Measurements from ENCODE around the gene CBR4. TPM values are rescaled to one million over a fixed set of nuclear protein-coding genes. Genes with fewer than 3 reads are reported as not detected.
"Not testable (repeated sequence)": the region's sequence is repeated elsewhere in the genome, so short reads cannot be mapped to it uniquely, and the experiment has no call there.

Gene CBR4
- total RNA-seq, 1 experiment from 2014 or later = 33.6 TPM

DNA sequence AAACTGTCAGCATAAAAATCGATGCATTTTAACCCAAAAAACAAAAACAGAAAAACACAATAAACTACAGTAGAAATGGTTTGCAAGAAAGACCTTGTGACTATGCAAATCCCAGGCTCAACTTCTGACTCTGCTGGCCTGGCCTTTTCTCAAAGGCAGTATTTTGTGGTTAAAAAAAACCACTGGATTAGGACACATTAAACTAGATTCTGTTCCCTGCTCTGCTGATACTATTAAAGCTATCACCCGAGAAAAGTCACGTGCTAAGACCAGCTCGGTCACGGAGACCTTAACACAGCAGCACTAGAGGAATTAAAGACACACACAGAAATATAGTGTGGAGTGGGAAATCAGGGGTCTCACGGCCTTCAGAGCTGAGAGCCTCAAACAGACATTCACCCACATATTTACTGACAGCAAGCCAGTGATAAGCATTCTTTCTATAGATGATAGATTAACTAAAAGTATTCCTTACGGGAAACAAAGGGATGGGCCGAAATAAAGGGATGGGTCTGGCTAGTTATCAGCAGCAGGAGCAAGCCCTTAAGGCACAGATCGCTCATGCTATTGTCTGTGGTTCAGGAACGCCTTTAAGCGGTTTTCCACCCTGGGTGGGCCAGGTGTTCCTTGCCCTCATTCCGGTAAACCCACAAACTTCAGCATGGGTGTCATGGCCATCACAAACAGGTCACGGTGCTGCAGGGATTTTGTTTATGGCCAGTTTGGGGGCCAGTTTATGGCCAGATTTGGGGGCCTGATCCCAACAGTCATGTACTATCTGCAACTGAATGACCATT is 16.1 kb downstream of the CBR4 start:
- Histone ChIP-seq H2BK20ac (ENCODE audit: low read depth, low read length, poor library complexity, severe bottlenecking) (no peak overlapping the region), H2AK5ac (ENCODE audit: insufficient read length, low read length) (no peak overlapping the region), H3K9me3 (ENCODE audit: control insufficient read depth, low read depth, low read length) (no peaks in the 10 kb centered on the region), H3K4me2 (ENCODE audit: insufficient read depth, insufficient read length, low read length) (no peak overlapping the region), H3K79me2 (ENCODE audit: insufficient read depth, low read length) (0 out of 2 replicates have a peak, but pooled peaks cover 2% of the 10 kb centered on the region), H2BK15ac (ENCODE audit: low read depth, low read length) (no peak overlapping the region), H3K14ac (ENCODE audit: insufficient read depth, low read length) (no peak overlapping the region), H3K27me3 (ENCODE audit: insufficient read depth, low read length) (no peaks in the 10 kb centered on the region), H3K23ac (ENCODE audit: insufficient read length, low read depth, low read length) (no peak overlapping the region), H3K56ac (ENCODE audit: insufficient read length, low read depth, low read length) (no peak overlapping the region), H3K4me1 (ENCODE audit: insufficient read depth, low read length) (no peaks in the 10 kb centered on the region), H3K23me2 (ENCODE audit: insufficient read length, low read depth, low read length, poor library complexity, severe bottlenecking) (no peaks in the 10 kb centered on the region), H3K4ac (ENCODE audit: low read depth, low read length) (no peak overlapping the region), H4K5ac (ENCODE audit: insufficient read length, low read depth, low read length) (no peak overlapping the region), H3T11ph (ENCODE audit: low read length) (no peak overlapping the region), H3K79me1 (ENCODE audit: insufficient read depth, low read depth, low read length, poor library complexity, severe bottlenecking) (no peaks in the 10 kb centered on the region), H3K18ac (ENCODE audit: insufficient read length, low read depth, low read length) (no peak overlapping the region), H2AFZ (ENCODE audit: low read length) (no peak overlapping the region), H4K91ac (ENCODE audit: insufficient read length, low read depth, low read length) (no peak overlapping the region), H4K20me1 (ENCODE audit: control insufficient read depth, insufficient read depth, insufficient read length) (no peaks in the 10 kb centered on the region), H2BK120ac (ENCODE audit: low read depth, low read length, poor library complexity, severe bottlenecking) (no peak overlapping the region), H2BK12ac (ENCODE audit: insufficient read length, low read depth, low read length) (no peak overlapping the region), H2BK5ac (ENCODE audit: insufficient read length, low read length) (no peak overlapping the region), H3K9ac (ENCODE audit: extremely low read depth, insufficient read length, low read length) (no peak overlapping the region), H4K8ac (replicated peaks; ENCODE audit: insufficient read length, low read depth, low read length) (no peak overlapping the region), H3K27ac (ENCODE audit: insufficient read length, low read depth, low read length) (no peak overlapping the region)
- H3K9me3 Mint-ChIP-seq = no peaks in the 10 kb centered on the region
- peaks cover 7 to 60% (median 44%) of the 10 kb centered on the region in 3 experiments; a peak in 6 of 7 replicates for H3K36me3 Mint-ChIP-seq (ENCODE audit: insufficient read depth in 1 of 3, low read depth in 3 of 3)
- WGBS (ENCODE audit: extremely low coverage, insufficient read length, low lambda C conversion rate) = no CpG with 5 or more reads among the region's 13 CpGs
- H3K27ac Mint-ChIP-seq = peak overlapping the region; percentile 49 to 77 (median 68); a peak in 6 of 7 replicates
- H3K4me3 Mint-ChIP-seq = no peak overlapping the region
- TF ChIP-seq, protein P1, sequence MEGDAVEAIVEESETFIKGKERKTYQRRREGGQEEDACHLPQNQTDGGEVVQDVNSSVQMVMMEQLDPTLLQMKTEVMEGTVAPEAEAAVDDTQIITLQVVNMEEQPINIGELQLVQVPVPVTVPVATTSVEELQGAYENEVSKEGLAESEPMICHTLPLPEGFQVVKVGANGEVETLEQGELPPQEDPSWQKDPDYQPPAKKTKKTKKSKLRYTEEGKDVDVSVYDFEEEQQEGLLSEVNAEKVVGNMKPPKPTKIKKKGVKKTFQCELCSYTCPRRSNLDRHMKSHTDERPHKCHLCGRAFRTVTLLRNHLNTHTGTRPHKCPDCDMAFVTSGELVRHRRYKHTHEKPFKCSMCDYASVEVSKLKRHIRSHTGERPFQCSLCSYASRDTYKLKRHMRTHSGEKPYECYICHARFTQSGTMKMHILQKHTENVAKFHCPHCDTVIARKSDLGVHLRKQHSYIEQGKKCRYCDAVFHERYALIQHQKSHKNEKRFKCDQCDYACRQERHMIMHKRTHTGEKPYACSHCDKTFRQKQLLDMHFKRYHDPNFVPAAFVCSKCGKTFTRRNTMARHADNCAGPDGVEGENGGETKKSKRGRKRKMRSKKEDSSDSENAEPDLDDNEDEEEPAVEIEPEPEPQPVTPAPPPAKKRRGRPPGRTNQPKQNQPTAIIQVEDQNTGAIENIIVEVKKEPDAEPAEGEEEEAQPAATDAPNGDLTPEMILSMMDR (conservative IDR thresholded peaks at IDR 0.05) = no peak
- DNase-seq = no peak
- H3K27me3 Mint-ChIP-seq (ENCODE audit: low read depth) = no peaks in the 10 kb centered on the region
- H3K4me1 Mint-ChIP-seq = 0 out of 4 replicates have a peak, but pooled peaks cover 0 to 3% of the 10 kb centered on the region in 2 experiments

DNA sequence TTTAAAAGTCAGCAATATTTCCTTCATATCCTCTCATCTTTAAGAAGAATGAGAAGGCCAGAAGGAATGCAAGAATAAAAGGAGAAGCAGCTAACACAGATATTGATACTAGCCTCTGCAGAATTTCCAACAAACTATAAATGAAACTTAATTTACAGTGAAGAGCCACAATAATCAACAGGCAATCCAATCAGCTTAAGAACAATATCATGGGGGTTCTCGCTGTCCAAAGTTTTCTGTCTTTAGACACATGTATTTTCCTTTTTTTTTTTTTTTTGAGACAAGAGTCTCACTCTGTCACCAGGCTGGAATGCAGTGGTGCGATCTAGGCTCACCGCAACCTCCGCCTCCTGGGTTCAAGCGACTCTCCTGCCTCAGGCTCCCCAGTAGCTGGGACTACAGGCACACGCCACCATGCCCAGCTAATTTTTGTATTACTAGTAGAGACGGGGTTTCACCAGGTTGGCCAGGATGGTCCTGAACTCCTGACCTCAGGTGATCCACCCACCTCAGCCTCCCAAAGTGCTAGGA is 17.0 kb downstream of the CBR4 start:
- not testable (repeated sequence) for H3K4ac ChIP-seq (ENCODE audit: low read depth, low read length); H2AFZ ChIP-seq (ENCODE audit: low read length); H3K4me3 Mint-ChIP-seq; H4K20me1 ChIP-seq (ENCODE audit: control insufficient read depth, insufficient read depth, insufficient read length); H2BK5ac ChIP-seq (ENCODE audit: insufficient read length, low read length); H3K79me2 ChIP-seq (ENCODE audit: insufficient read depth, low read length); H2BK12ac ChIP-seq (ENCODE audit: insufficient read length, low read depth, low read length); H4K8ac ChIP-seq (replicated peaks; ENCODE audit: insufficient read length, low read depth, low read length); H2BK120ac ChIP-seq (ENCODE audit: low read depth, low read length, poor library complexity, severe bottlenecking); H3K79me1 ChIP-seq (ENCODE audit: insufficient read depth, low read depth, low read length, poor library complexity, severe bottlenecking); H2AK5ac ChIP-seq (ENCODE audit: insufficient read length, low read length); H2BK15ac ChIP-seq (ENCODE audit: low read depth, low read length); H3K27me3 ChIP-seq (ENCODE audit: insufficient read depth, low read length); DNase-seq; H3K4me1 Mint-ChIP-seq; H3T11ph ChIP-seq (ENCODE audit: low read length); H3K4me1 ChIP-seq (ENCODE audit: insufficient read depth, low read length); H3K18ac ChIP-seq (ENCODE audit: insufficient read length, low read depth, low read length); H3K27me3 Mint-ChIP-seq (ENCODE audit: low read depth); H2BK20ac ChIP-seq (ENCODE audit: low read depth, low read length, poor library complexity, severe bottlenecking); H3K23ac ChIP-seq (ENCODE audit: insufficient read length, low read depth, low read length); H3K9ac ChIP-seq (ENCODE audit: extremely low read depth, insufficient read length, low read length); H4K5ac ChIP-seq (ENCODE audit: insufficient read length, low read depth, low read length); H3K27ac ChIP-seq (ENCODE audit: insufficient read length, low read depth, low read length); H3K9me3 Mint-ChIP-seq; H3K23me2 ChIP-seq (ENCODE audit: insufficient read length, low read depth, low read length, poor library complexity, severe bottlenecking); H3K56ac ChIP-seq (ENCODE audit: insufficient read length, low read depth, low read length); H3K4me2 ChIP-seq (ENCODE audit: insufficient read depth, insufficient read length, low read length); H3K9me3 ChIP-seq (ENCODE audit: control insufficient read depth, low read depth, low read length); H3K14ac ChIP-seq (ENCODE audit: insufficient read depth, low read length); H4K91ac ChIP-seq (ENCODE audit: insufficient read length, low read depth, low read length)
- WGBS (ENCODE audit: extremely low coverage, insufficient read length, low lambda C conversion rate) = no CpG with 5 or more reads among the region's 7 CpGs
- Mint-ChIP-seq H3K27ac (peak overlapping the region; percentile 44 to 88 (median 59); a peak in 3 of 7 replicates), H3K36me3 (ENCODE audit: insufficient read depth in 1 of 3, low read depth in 3 of 3) (peaks cover 6 to 53% (median 37%) of the 10 kb centered on the region in 3 experiments; a peak in 6 of 7 replicates)
